Endothelial cell of umbilical vein (primary cell): ENCODE measurements around the gene MSH4. TPM values are rescaled to one million over a fixed set of nuclear protein-coding genes. Genes with fewer than 3 reads are reported as not detected.

Experiments
- BruUV-seq: library from RNA; stranded (reverse); fragments of 400-500 nt; replicated peaks from 2 replicates; lab custom pipeline; 2021; lab: Mats Ljungman, UMichigan
- CTCF ChIA-PET: fragments of 300-600, 350-600 bp; sonication (Branson Sonifier 250); formaldehyde crosslinking; loops from one replicate; lab custom pipeline; 2021; ENCODE audit warnings: antibody characterized with exemption, inconsistent platforms; lab: Charles Lee
- POLR2A ChIA-PET: fragments of 300-600, 350-600 bp; sonication (Branson Sonifier 250); formaldehyde crosslinking; loops from one replicate; lab custom pipeline; 2021; ENCODE audit warnings: antibody characterized with exemption, inconsistent platforms; lab: Charles Lee
- DNase-seq: peaks from one replicate; pipeline ENCODE4 v3.0.0-alpha.2; 2011; ENCODE audit warnings: low read depth, low spot score
- FAIRE-seq: peaks from 2 replicates; lab custom pipeline; 2011; peaks lifted over from hg19 to GRCh38; lab: Jason Lieb, UNC
- H2AFZ ChIP-seq: 2 replicates; pipeline ENCODE4 v1.6.0; 2012; ENCODE audit warnings: low read depth, low read length, control low read depth, inconsistent platforms
- H3K27ac ChIP-seq: 2 replicates; pipeline ENCODE4 v1.5.1; 2011; ENCODE audit warnings: low read depth, mild to moderate bottlenecking, control low read depth, low read length, moderate library complexity; ENCODE audit not compliant: insufficient read depth
- H3K27me3 ChIP-seq, 2 experiments: 2 replicates each; pipeline versions ENCODE4 v1.6.0 to v1.6.1; 2011; ENCODE audit warnings: low read length in 2 of 2, mixed read lengths in 1 of 2; ENCODE audit not compliant: control insufficient read depth in 2 of 2, insufficient read depth in 2 of 2
- H3K36me3 ChIP-seq, 2 experiments: 2 replicates in 1 of 2; 3 replicates in 1 of 2; pipeline ENCODE4 v1.5.1; 2011; ENCODE audit warnings: low read length in 2 of 2, mild to moderate bottlenecking in 1 of 2, moderate library complexity in 1 of 2; ENCODE audit not compliant: control insufficient read depth in 2 of 2, insufficient read depth in 2 of 2; ENCODE audit errors: extremely low read depth in 1 of 2
- H3K4me1 ChIP-seq: 3 replicates; pipeline ENCODE4 v1.5.1; 2011; ENCODE audit warnings: mild to moderate bottlenecking, low read length; ENCODE audit not compliant: control insufficient read depth, insufficient read depth; ENCODE audit errors: extremely low read depth
- H3K4me2 ChIP-seq: 2 replicates; pipeline ENCODE4 v1.6.1; 2011; ENCODE audit warnings: low read length, control low read depth, mixed read lengths; ENCODE audit not compliant: insufficient read depth
- H3K4me3 ChIP-seq, 3 experiments: fragments of 200-600 bp in 1 of 3; sonication (generic), shearing (Covaris generic) in 1 of 3; replicated peaks in 1 of 3; 2 replicates each; pipeline ENCODE4 v1.5.1; 2011 to 2016; ENCODE audit warnings: control low read depth in 3 of 3, low read length in 3 of 3, mild to moderate bottlenecking in 2 of 3, inconsistent platforms in 1 of 3, low read depth in 1 of 3, moderate library complexity in 1 of 3; ENCODE audit not compliant: insufficient read depth in 1 of 3
- H3K79me2 ChIP-seq: 2 replicates; pipeline ENCODE4 v1.6.0; 2012; ENCODE audit warnings: low read length, inconsistent platforms; ENCODE audit not compliant: control insufficient read depth, insufficient read depth
- H3K9ac ChIP-seq: replicated peaks from 2 replicates; pipeline ENCODE3; 2011; ENCODE audit warnings: low read length, control low read depth; ENCODE audit not compliant: insufficient read depth; ENCODE audit errors: extremely low read depth
- H3K9me1 ChIP-seq: replicated peaks from 3 replicates; pipeline ENCODE4 v1.6.0; 2011; ENCODE audit warnings: mild to moderate bottlenecking, low read length; ENCODE audit not compliant: control insufficient read depth, insufficient read depth; ENCODE audit errors: extremely low read depth
- H3K9me3 ChIP-seq: replicated peaks from 2 replicates; pipeline ENCODE4 v1.5.1; 2012; ENCODE audit warnings: low read length, inconsistent platforms; ENCODE audit not compliant: control insufficient read depth, insufficient read depth
- H4K20me1 ChIP-seq: replicated peaks from 2 replicates; pipeline ENCODE3; 2011; ENCODE audit warnings: mild to moderate bottlenecking, low read length; ENCODE audit not compliant: control insufficient read depth, insufficient read depth; ENCODE audit errors: extremely low read depth
- EZH2 ChIP-seq: IDR thresholded peaks from 2 replicates; pipeline ENCODE4 v1.6.1; 2012; ENCODE audit warnings: borderline replicate concordance, low read depth, mild to moderate bottlenecking, moderate library complexity, low read length, inconsistent platforms; ENCODE audit not compliant: severe bottlenecking
- FOS ChIP-seq: IDR thresholded peaks from 2 replicates; pipeline ENCODE4 v1.6.1; 2011; ENCODE audit warnings: mild to moderate bottlenecking, low read length, moderate library complexity, borderline replicate concordance; ENCODE audit not compliant: insufficient read depth
- GATA2 ChIP-seq: IDR thresholded peaks from 2 replicates; pipeline ENCODE4 v1.7.0; 2011; ENCODE audit warnings: low read depth, mild to moderate bottlenecking, moderate library complexity, mixed read lengths, low read length; ENCODE audit not compliant: insufficient read length, insufficient read depth
- JUN ChIP-seq: IDR thresholded peaks from 2 replicates; pipeline ENCODE4 v1.6.1; 2011; ENCODE audit warnings: borderline replicate concordance, low read depth; ENCODE audit not compliant: insufficient read length, insufficient read depth
- MYC ChIP-seq: IDR thresholded peaks from one replicate; pipeline ENCODE4 v1.6.1; 2011; ENCODE audit warnings: mild to moderate bottlenecking, low read depth, low read length
- POLR2A ChIP-seq: IDR thresholded peaks from 2 replicates; pipeline ENCODE4 v1.6.1; 2012; ENCODE audit warnings: low read depth, mild to moderate bottlenecking, control low read depth, low read length
- POLR2AphosphoS5 ChIP-seq: IDR thresholded peaks from 2 replicates; pipeline ENCODE4 v1.6.1; 2012; ENCODE audit warnings: low read depth, mild to moderate bottlenecking, control low read depth, low read length, moderate library complexity; ENCODE audit not compliant: insufficient read depth
- dilution Hi-C: fragments of 300-500 bp; cut with MboI; formaldehyde crosslinking; loops from one replicate; pipeline ENCODE4 v1.15.0; 2019; ENCODE audit warnings: low sequenced_read_pairs; ENCODE audit not compliant: extremely low pct_ligation_motif_present
- intact Hi-C: fragments of 100-400 bp; cut with micrococcal nuclease; formaldehyde crosslinking; loops from one replicate; pipeline ENCODE4 v1.10.0; 2022
- polyA plus RNA-seq, 4 experiments: library from polyadenylated mRNA; depleted of rRNA in 3 of 4; stranded (reverse) in 3 of 4; unstranded in 1 of 4; fragments of >200 nt; gene quantifications; 2 replicates each; pipeline versions ENCODE4 v1.2.1 to v1.2.3, GENCODE V29; 2011 to 2012; ENCODE audit warnings: missing spikeins in 1 of 4
- total RNA-seq: library from RNA; stranded (reverse); gene quantifications from 2 replicates; pipeline ENCODE4 v1.2.3, GENCODE V29; 2021
- TF ChIP-seq, protein P1 (sequence below), 2 donors: IDR thresholded peaks; 1 replicate in 1 of 2; 2 replicates in 1 of 2; pipeline ENCODE4 v1.5.1; 2011; ENCODE audit warnings: low read length in 2 of 2, mild to moderate bottlenecking in 2 of 2, moderate library complexity in 2 of 2, control low read depth in 1 of 2, inconsistent platforms in 1 of 2, low read depth in 1 of 2; ENCODE audit not compliant: insufficient read depth in 1 of 2; ENCODE audit errors: extremely low read depth in 1 of 2
- TF ChIP-seq, protein P2 (sequence below): IDR thresholded peaks from 2 replicates; pipeline ENCODE4 v1.6.1; 2011; ENCODE audit not compliant: insufficient read depth, insufficient read length

MSH4 gene
- total and polyA plus RNA-seq, 2 donors (not counting 3 experiments of a cell fraction or from before 2014, with no cell fraction given), result 0.01 to 0.29 TPM

DNA sequence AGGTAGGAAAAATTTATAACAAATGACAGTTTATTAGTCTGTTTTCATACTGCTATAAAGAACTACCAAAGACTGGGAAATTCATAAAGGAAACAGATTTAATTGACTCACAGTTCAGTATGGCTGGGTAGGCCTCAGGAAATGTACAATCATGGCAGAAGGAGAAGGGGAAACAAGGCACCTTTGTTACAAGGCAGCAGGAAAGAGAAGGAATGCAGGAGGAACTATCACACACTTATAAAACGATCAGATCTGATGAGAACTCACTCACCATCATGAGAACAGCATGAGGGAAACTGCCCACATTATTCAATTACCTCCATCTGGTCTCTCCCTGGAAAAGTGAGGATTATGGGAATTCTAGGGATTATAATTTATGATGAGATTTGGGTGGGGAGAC is 74.3 kb downstream of the MSH4 start:
- Histone ChIP-seq H3K4me1 (no peaks in the 10 kb centered on the region), H3K4me2 (no peak overlapping the region), H3K27me3 (no peaks in the 10 kb centered on the region), H3K4me3 (no peak overlapping the region), H3K27ac (no peak overlapping the region), H4K20me1 (no peaks in the 10 kb centered on the region), H3K9me3 (no peaks in the 10 kb centered on the region), H3K9ac (no peak overlapping the region), H3K36me3 (no peaks in the 10 kb centered on the region), H3K9me1 (no peaks in the 10 kb centered on the region), H2AFZ (no peak overlapping the region), H3K79me2 (no peaks in the 10 kb centered on the region)
- BruUV-seq, result no TSS peak
- DNase-seq (no peak), FAIRE-seq (no peak)
- no peak for TF ChIP-seq FOS
- TF ChIP-seq POLR2AphosphoS5, result no peak
- TF ChIP-seq POLR2A, result no peak
- TF ChIP-seq, protein P1, sequence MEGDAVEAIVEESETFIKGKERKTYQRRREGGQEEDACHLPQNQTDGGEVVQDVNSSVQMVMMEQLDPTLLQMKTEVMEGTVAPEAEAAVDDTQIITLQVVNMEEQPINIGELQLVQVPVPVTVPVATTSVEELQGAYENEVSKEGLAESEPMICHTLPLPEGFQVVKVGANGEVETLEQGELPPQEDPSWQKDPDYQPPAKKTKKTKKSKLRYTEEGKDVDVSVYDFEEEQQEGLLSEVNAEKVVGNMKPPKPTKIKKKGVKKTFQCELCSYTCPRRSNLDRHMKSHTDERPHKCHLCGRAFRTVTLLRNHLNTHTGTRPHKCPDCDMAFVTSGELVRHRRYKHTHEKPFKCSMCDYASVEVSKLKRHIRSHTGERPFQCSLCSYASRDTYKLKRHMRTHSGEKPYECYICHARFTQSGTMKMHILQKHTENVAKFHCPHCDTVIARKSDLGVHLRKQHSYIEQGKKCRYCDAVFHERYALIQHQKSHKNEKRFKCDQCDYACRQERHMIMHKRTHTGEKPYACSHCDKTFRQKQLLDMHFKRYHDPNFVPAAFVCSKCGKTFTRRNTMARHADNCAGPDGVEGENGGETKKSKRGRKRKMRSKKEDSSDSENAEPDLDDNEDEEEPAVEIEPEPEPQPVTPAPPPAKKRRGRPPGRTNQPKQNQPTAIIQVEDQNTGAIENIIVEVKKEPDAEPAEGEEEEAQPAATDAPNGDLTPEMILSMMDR (IDR thresholded peaks at IDR 0.05; ENCODE audit: extremely low read depth in 1 of 2, insufficient read depth in 1 of 2, low read depth in 1 of 2, low read length in 2 of 2), result no peak
- no peak for TF ChIP-seq EZH2
- no peak for TF ChIP-seq GATA2
- TF ChIP-seq, protein P2, sequence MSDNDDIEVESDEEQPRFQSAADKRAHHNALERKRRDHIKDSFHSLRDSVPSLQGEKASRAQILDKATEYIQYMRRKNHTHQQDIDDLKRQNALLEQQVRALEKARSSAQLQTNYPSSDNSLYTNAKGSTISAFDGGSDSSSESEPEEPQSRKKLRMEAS, result no peak
- TF ChIP-seq MYC, result no peak
- no peak for TF ChIP-seq JUN
- intact Hi-C loops (no loop called here), dilution Hi-C loops (no loop called here)
- ChIA-PET POLR2A (no interaction called here), CTCF (no interaction called here)
